Stimulated activated effector memory CD8-positive, alpha-beta T cell treated with anti-CD3 and anti-CD28 coated beads, Interleukin-12 subunit alpha, Interleukin-12 subunit beta, amount 100 ng/mL, for 72 hours (primary cell): Measurements from ENCODE around the gene KLHL41.
"Not testable (repeated sequence)": the region's sequence is repeated elsewhere in the genome, so short reads cannot be mapped to it uniquely, and the experiment has no call there.

Experiments used
- ATAC-seq: fragments of 150-1000 bp; cut with Tn5 transposase; 2 replicates; pipeline ENCODE4 v1.10.0; 2021
- DNase-seq, 2 donors: peaks; one replicate each; pipeline ENCODE4 v3.0.0; 2021 to 2022; ENCODE audit warnings: low spot score in 2 of 2
- H3K27ac Mint-ChIP-seq: one replicate; pipeline ENCODE4 v1.8.0; 2022; ENCODE audit warnings: mild to moderate bottlenecking, mixed read lengths
- H3K36me3 Mint-ChIP-seq: one replicate; pipeline ENCODE4 v1.8.0; 2022; ENCODE audit warnings: mild to moderate bottlenecking, mixed read lengths
- H3K4me1 Mint-ChIP-seq: one replicate; pipeline ENCODE4 v1.8.0; 2022; ENCODE audit warnings: mixed read lengths
- H3K4me3 Mint-ChIP-seq: one replicate; pipeline ENCODE4 v1.8.0; 2022; ENCODE audit warnings: mild to moderate bottlenecking, mixed read lengths
- H3K9me3 Mint-ChIP-seq: one replicate; pipeline ENCODE4 v1.8.0; 2022; ENCODE audit warnings: mixed read lengths

KLHL41 gene

DNA sequence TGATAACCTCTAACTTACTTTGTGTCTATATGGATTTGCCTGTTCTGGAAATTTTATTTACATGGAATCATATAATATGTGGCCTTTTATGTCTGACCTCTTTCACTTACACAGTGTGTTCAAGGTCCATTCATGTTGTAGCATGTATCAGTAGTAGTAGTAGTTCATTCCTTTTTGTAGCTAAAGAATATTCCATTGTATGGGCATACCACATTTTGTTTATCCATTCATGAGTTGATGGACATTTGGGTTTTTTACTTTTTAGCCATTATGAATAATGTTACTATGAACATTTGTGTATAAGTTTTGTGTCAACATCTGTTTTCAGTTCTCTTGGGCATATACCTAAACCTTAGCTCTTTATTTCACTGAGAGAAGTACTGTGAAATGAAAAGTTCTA, 18.7 kb upstream of the KLHL41 start:
- no peak for ATAC-seq
- H3K4me3 Mint-ChIP-seq, result no peak overlapping the region

DNA sequence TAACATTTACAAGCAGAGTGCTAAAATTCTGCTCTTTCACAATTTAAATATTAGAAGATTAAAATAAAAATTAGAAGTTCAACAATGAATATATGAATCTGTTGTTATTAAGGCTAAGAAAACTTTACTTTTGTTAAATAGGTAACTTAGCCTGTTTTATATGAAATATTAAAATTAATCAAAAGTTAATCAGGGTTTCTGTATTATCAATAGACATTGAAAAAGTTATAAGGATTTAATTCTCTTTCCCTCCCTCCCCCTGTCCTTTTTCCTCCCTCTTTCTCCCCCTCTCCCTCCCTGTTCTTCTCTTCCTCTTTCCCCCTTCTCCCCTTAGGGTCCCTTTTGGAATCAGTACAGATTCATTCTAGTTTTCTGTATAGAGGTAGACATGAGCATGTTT, 18.1 kb upstream of the KLHL41 start:
- Mint-ChIP-seq H3K4me1 (no peaks in the 10 kb centered on the region), H3K27ac (no peak overlapping the region), H3K9me3 (no peaks in the 10 kb centered on the region), H3K36me3 (peaks cover 11% of the 10 kb centered on the region), H3K4me3 (no peak overlapping the region)
- ATAC-seq (no peak), DNase-seq (no peak)

More for the DNA sequence above, 18.7 kb upstream of the KLHL41 start:
- DNase-seq, result no peak
- no peaks in the 10 kb centered on the region for H3K4me1 Mint-ChIP-seq
- no peak overlapping the region for H3K27ac Mint-ChIP-seq
- peaks cover 11% of the 10 kb centered on the region for H3K36me3 Mint-ChIP-seq
- no peaks in the 10 kb centered on the region for H3K9me3 Mint-ChIP-seq

DNA sequence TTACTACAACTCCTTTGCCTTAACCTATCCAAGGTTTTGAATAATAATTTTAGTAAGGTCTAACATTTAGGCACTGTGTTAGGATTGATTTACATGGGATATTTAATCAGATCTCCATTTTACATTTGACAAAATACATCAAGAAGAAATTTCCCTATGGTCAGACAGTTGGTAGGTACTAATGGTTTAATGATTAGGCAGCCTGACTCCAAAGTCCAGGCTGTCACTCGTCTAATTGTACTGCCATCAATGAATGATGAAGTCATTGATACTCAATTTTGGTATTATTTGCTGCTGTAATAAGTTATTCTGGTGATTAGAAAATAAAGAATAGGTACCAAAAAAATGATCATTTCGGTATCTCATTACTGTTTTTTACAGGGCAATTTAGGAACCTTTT, 16.1 kb upstream of the KLHL41 start:
- Mint-ChIP-seq H3K9me3 (no peaks in the 10 kb centered on the region), H3K4me1 (no peaks in the 10 kb centered on the region), H3K4me3 (no peak overlapping the region), H3K27ac (no peak overlapping the region), H3K36me3 (peaks cover 11% of the 10 kb centered on the region)
- DNase-seq (no peak), ATAC-seq (no peak)

DNA sequence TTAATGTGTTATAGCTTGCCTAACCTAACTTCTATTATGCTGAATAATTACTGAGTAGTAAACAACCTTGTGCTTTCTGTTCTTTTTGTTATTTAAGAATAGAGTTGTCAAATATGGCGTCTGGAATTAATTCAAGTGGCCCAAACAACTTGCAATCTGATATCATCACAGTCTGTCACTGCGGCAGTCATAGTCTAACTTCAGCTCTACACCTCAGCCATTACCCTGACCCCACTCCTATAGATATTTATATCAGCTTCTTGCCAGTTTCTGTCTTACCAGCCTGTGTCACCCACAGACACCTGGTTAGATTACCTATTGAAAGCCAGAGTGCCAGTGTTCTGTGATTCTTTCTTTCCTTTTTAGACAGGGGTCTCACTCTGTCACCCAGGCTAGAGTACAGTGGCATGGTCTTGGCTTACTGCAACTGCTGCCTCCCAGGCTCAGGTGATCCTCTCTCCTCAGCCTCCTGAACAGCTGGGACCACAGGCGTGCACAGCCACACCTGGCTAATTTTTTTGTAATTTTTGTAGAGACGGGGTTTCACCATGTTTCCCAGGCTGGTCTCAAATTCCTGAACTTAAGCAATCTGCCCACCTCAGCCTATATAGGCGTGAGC, 14.1 kb upstream of the KLHL41 start:
- DNase-seq (no peak), ATAC-seq (no peak)
- Mint-ChIP-seq H3K36me3 (peaks cover under 1% of the 10 kb centered on the region), H3K4me1 (no peaks in the 10 kb centered on the region), H3K9me3 (no peaks in the 10 kb centered on the region), H3K27ac (no peak overlapping the region), H3K4me3 (no peak overlapping the region)

DNA sequence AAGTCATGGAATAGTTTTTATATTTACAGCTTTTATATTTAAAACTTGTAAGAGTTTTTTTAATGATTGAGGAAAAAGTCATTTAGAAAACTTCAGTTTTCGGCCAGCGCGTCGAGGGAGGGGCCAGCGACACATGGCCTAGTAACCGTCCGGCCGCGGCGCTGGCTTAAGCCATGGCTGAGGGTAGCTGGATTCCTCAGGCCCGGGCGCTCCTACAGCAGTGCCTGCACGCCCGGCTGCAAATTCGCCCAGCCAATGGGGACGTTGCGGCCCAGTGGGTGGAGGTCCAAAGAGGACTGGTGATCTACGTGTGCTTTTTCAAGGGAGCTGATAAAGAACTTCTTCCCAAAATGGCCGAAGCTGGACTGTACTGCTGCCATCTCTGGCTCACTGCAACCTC, 4.9 kb upstream of the KLHL41 start:
- H3K9me3 Mint-ChIP-seq, result no peaks in the 10 kb centered on the region
- no peaks in the 10 kb centered on the region for H3K36me3 Mint-ChIP-seq
- H3K4me3 Mint-ChIP-seq, result no peak overlapping the region
- H3K27ac Mint-ChIP-seq, result no peak overlapping the region
- no peak for ATAC-seq
- no peak for DNase-seq
- H3K4me1 Mint-ChIP-seq, result peaks cover 6% of the 10 kb centered on the region

DNA sequence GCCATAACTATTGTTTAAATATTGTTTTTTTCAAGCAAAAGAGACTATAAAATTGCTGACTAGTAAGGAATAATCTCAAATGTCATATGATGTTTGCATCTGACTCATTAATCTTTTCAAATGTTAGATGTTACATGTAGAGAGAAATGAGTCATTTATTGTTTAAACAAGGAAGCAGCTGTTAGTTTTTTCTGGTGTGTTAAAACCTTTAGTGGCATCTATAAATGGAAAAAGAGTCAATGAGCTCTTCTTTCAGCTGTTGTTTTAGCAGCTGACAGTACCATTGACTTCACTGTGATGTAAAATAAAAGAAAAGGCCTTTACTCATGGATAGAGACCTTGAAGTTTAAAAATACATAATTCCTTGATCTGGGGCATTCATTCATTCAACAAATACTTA, 1.8 kb upstream of the KLHL41 start:
- H3K4me3 Mint-ChIP-seq, result no peak overlapping the region
- ATAC-seq (peak; percentile 60), DNase-seq (no peak)

DNA sequence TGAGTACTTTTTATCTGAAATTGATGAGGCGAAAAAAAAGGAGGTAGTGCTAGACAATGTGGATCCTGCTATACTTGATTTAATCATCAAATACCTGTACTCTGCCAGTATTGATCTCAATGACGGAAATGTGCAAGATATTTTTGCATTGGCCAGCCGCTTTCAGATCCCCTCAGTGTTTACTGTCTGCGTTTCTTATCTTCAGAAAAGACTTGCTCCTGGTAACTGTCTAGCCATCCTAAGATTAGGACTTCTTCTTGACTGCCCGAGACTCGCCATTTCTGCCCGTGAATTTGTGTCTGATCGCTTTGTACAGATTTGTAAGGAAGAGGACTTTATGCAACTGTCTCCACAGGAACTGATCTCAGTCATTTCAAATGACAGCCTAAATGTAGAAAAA, 453 bp downstream of the KLHL41 start:
- Mint-ChIP-seq H3K4me3 (no peak overlapping the region), H3K9me3 (no peaks in the 10 kb centered on the region), H3K27ac (no peak overlapping the region), H3K36me3 (no peaks in the 10 kb centered on the region), H3K4me1 (peaks cover 6% of the 10 kb centered on the region)
- no peak for ATAC-seq
- no peak for DNase-seq

More for the DNA sequence above, 1.8 kb upstream of the KLHL41 start:
- Mint-ChIP-seq H3K4me1 (peaks cover 6% of the 10 kb centered on the region), H3K27ac (peak overlapping the region; percentile 40), H3K9me3 (no peaks in the 10 kb centered on the region), H3K36me3 (no peaks in the 10 kb centered on the region)

DNA sequence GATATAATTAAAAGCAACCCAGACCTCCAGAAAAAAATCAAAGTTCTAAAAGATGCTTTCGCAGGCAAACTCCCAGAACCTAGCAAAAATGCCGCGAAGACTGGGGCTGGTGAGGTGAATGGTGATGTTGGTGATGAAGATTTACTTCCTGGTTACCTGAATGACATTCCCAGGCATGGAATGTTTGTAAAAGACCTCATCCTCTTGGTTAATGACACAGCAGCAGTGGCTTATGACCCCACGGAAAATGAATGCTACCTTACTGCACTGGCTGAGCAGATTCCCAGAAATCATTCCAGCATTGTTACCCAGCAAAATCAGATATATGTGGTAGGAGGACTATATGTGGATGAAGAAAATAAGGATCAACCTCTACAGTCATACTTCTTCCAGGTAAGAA, 994 bp downstream of the KLHL41 start:
- Mint-ChIP-seq H3K27ac (no peak overlapping the region), H3K9me3 (no peaks in the 10 kb centered on the region), H3K36me3 (no peaks in the 10 kb centered on the region), H3K4me1 (peaks cover 6% of the 10 kb centered on the region), H3K4me3 (no peak overlapping the region)
- no peak for DNase-seq
- no peak for ATAC-seq

DNA sequence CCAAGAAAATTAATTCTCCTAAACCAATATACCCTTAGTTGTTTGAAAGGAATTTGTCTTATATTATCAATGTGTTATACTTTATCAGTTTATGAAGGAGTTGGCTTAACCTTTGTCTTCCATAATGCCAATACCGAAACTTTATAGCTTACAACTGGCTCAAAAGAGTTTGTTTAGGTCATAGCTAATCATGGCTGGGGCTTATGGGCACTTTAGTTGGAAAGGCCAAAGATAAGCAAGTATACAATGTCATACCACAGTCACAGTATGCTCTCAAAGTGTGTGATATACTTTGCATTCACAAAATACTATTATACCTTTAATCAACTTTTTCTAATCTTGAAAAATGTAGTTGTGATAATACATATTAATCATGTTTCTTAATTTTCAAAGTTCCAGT, 2.3 kb downstream of the KLHL41 start:
- no peak for DNase-seq
- Mint-ChIP-seq H3K27ac (no peak overlapping the region), H3K4me3 (no peak overlapping the region), H3K4me1 (peaks cover 6% of the 10 kb centered on the region), H3K36me3 (no peaks in the 10 kb centered on the region), H3K9me3 (no peaks in the 10 kb centered on the region)
- no peak for ATAC-seq

DNA sequence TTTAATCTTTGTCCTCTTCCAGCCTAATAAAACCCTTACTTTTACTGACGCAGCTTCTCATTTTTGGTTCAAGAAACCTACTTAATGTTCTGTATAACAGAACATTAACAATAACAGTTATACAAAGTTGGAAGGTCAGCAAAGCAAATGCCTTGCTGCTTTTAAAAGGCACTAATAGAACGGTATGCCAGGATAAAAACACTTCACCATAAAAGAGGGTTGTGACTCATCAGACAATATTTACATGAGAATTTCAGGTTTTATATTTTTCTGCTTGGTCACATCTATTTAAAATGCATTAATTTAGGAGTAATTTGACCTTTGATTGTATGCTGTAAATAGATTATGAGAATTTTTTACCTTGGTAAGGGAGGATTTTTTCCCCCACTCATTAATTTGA, 3.0 kb downstream of the KLHL41 start:
- H3K4me3 Mint-ChIP-seq, result no peak overlapping the region
- ATAC-seq, result no peak
- H3K9me3 Mint-ChIP-seq, result no peaks in the 10 kb centered on the region
- no peak for DNase-seq
- H3K36me3 Mint-ChIP-seq, result no peaks in the 10 kb centered on the region
- peaks cover 6% of the 10 kb centered on the region for H3K4me1 Mint-ChIP-seq
- H3K27ac Mint-ChIP-seq, result no peak overlapping the region

DNA sequence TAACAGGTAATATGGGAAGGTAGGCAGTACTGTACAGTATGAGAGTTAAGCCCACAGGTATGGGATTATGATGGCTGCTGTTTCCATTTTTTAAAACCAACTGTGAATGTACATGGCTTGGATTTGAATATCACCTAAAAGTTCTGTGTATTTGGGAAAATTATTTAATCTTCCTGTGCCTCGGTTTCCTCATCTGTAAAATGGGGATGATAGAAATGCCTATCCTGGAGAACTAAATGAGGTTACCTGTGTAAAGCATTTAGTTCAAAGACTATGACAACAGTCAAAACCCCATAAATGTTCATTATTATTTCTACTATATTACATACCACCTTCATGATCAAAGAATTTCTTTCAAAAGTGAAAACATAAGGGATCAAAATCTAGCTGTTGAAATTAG, 3.6 kb downstream of the KLHL41 start:
- Mint-ChIP-seq H3K36me3 (no peaks in the 10 kb centered on the region), H3K9me3 (no peaks in the 10 kb centered on the region), H3K4me3 (no peak overlapping the region), H3K27ac (no peak overlapping the region), H3K4me1 (no peaks in the 10 kb centered on the region)
- ATAC-seq (no peak), DNase-seq (no peak)

DNA sequence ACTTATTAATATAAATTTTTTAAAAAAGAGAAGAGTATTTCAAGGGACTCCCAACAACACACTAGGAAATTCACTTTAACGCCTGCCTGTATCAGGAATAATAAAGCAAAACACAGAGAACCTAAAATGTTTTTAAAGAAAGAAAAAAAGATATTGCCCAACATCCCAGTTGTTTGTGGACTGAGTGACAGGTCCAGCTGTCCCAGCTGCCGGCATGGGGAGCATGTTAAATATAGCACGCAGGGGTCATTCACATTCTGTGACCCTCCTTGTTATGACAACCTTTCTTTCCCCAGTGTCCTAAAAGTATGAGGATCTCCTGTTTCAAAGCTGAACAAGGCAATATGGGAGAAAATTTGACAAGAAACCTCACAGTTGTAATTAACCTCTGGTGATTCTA, 4.4 kb downstream of the KLHL41 start:
- H3K27ac Mint-ChIP-seq, result no peak overlapping the region
- no peaks in the 10 kb centered on the region for H3K4me1 Mint-ChIP-seq
- H3K4me3 Mint-ChIP-seq, result no peak overlapping the region
- ATAC-seq (no peak), DNase-seq (no peak)
- no peaks in the 10 kb centered on the region for H3K36me3 Mint-ChIP-seq
- H3K9me3 Mint-ChIP-seq, result no peaks in the 10 kb centered on the region

DNA sequence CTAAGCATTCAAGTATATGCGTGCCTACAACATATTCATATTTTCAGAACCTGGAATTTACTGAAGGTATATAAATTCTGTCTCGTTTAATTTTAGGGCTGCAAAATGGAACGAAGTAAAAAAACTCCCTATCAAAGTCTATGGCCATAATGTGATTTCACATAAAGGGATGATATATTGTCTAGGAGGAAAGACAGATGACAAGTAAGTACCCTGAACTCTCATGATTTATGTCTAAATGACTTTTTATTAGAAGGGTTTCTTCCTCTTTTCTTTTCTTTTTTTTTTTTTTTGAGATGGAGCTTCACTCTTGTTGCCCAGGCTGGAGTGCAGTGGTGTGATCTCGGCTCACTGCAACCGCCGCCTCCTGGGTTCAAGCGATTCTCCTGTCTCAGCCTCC, 5.3 kb downstream of the KLHL41 start:
- ATAC-seq, H3K4me1 Mint-ChIP-seq, H3K4me3 Mint-ChIP-seq, H3K36me3 Mint-ChIP-seq, H3K27ac Mint-ChIP-seq, H3K9me3 Mint-ChIP-seq, DNase-seq: not testable (repeated sequence)

DNA sequence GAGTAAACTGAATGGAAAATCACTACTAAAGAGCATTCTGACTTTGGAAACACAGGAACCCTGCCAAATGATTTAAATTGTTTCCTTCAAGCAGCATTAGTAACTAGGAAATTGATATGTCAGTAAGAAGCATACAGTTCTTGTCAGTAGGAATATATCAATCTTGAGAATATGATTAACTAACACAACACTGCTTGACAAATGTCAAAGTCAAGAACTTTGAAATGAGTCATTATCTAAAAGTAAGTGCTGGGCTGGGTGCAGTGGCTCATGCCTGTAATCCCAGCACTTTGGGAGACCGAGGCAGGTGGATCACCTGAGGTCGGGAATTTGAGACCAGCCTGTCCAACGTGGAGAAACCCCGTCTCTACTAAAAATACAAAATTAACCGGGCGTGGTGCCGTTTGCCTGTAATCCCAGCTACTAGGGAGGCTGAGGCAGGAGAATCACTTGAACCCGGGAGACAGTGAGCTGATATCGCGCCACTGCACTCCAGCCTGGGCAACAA, 7.0 kb downstream of the KLHL41 start:
- not testable (repeated sequence) for H3K9me3 Mint-ChIP-seq, H3K36me3 Mint-ChIP-seq, H3K27ac Mint-ChIP-seq, H3K4me1 Mint-ChIP-seq, DNase-seq, H3K4me3 Mint-ChIP-seq, ATAC-seq

DNA sequence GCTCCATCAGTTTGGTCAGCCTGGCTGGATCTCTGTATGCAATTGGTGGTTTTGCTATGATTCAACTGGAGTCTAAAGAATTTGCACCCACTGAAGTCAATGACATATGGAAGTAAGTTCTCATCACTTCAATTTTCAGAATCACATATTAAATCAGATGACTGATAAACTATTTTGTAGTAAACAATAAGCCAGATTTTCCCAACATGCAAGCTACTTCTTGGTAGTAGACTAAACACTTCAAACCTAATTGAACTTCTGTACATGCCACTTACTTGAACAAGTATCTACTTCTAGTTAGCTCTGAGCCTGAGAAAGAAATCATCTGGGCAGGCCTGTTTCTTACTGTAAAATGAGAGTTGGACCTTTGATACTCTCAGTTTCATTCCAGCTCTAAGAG, 11.4 kb downstream of the KLHL41 start:
- no peak overlapping the region for H3K4me3 Mint-ChIP-seq
- no peaks in the 10 kb centered on the region for H3K36me3 Mint-ChIP-seq
- no peaks in the 10 kb centered on the region for H3K9me3 Mint-ChIP-seq
- H3K27ac Mint-ChIP-seq, result no peak overlapping the region
- no peaks in the 10 kb centered on the region for H3K4me1 Mint-ChIP-seq
- DNase-seq (no peak), ATAC-seq (no peak)

DNA sequence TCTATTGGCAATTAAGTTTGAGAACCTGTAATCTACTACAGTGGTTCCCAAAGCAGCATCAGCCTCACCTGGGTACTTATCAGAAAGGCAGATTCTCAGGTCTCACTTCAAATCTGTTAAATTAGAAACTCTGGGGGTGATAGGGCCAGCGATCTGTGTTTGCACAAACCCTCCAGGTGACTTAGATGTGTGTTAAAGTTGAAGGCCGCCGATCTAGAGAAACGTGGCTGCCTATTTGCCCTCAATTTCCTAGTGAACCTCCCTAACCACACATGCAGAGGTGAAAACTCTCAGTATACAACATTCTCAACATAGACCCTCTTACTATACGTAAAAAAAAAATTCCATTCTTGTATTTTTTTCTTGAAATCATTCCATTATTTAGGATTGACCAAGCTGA, 14.2 kb downstream of the KLHL41 start:
- DNase-seq (no peak), ATAC-seq (no peak)
- peaks cover 6% of the 10 kb centered on the region for H3K36me3 Mint-ChIP-seq
- H3K4me3 Mint-ChIP-seq, result no peak overlapping the region
- no peak overlapping the region for H3K27ac Mint-ChIP-seq
- no peaks in the 10 kb centered on the region for H3K4me1 Mint-ChIP-seq
- no peaks in the 10 kb centered on the region for H3K9me3 Mint-ChIP-seq

DNA sequence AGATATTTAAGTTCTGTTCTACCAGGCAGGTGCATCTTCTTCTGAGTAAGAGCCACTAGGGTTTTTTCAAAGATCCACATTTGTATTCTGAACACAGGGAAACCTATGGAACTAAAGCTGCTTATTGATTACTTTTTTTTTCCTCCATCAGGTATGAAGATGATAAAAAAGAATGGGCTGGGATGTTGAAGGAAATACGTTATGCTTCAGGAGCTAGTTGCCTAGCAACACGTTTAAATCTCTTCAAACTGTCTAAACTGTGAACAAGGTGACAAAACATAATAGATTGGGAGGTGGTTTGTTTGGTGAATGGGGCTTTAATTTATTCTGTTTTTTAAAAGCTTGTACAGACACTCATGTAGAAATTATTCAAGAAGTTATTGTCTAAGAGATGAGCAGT, 15.9 kb downstream of the KLHL41 start:
- Mint-ChIP-seq H3K36me3 (peaks cover 17% of the 10 kb centered on the region), H3K9me3 (no peaks in the 10 kb centered on the region), H3K4me3 (no peak overlapping the region), H3K27ac (no peak overlapping the region), H3K4me1 (no peaks in the 10 kb centered on the region)
- DNase-seq (no peak), ATAC-seq (no peak)
